Measurements from ENCODE around the gene VCL.

GRCh38 chr10:74133923-74134820 is 136.3 kb downstream of the VCL start:
- no peak for TF ChIP-seq RAD21 (IDR thresholded peaks at IDR 0.05; ENCODE audit: low read depth)
- no peak for TF ChIP-seq REST (IDR thresholded peaks at IDR 0.05; ENCODE audit: low read depth)
- TF ChIP-seq ZBTB33 (IDR thresholded peaks at IDR 0.05; ENCODE audit: extremely low read depth, insufficient replicate concordance, low read length) = no peak
- TF ChIP-seq CTCF (IDR thresholded peaks at IDR 0.05 in 2 of 3, conservative IDR thresholded peaks at IDR 0.05 in 1 of 3; ENCODE audit: borderline replicate concordance in 1 of 3, insufficient read depth in 1 of 3, low read depth in 2 of 3, low read length in 2 of 3) = no peak
- TF ChIP-seq EGR1 (IDR thresholded peaks at IDR 0.05; ENCODE audit: low read depth) = no peak
- no peak for TF ChIP-seq ATF3 (IDR thresholded peaks at IDR 0.05)
- no peak for TF ChIP-seq POLR2AphosphoS5 (IDR thresholded peaks at IDR 0.05; ENCODE audit: low read depth, low read length)
- TF ChIP-seq POLR2A (IDR thresholded peaks at IDR 0.05; ENCODE audit: borderline replicate concordance, extremely low read depth, insufficient read depth, insufficient read length) = no peak
- no peak for TF ChIP-seq ZFX (IDR thresholded peaks at IDR 0.05)
- no peak for TF ChIP-seq EZH2phosphoT487 (IDR thresholded peaks at IDR 0.05; ENCODE audit: borderline replicate concordance)
- TF ChIP-seq MAX (IDR thresholded peaks at IDR 0.05) = no peak
- no peak for TF ChIP-seq FOSL1 (IDR thresholded peaks at IDR 0.05; ENCODE audit: low read depth)

Data from HCT116 (cell line).